Brain microvascular endothelial cell (primary cell): ENCODE measurements around the gene SP100.
A peak's percentile ranks its signal among the peaks of the same experiment; 100 is the strongest.

ENCODE experiments used
- DNase-seq: peaks from one replicate; pipeline ENCODE4 v3.0.0-alpha.2; 2020
- H3K27ac ChIP-seq: fragments of 250-450 bp; sonication (Bioruptor Pico); 2 replicates; pipeline ENCODE4 v1.5.1; 2020; ENCODE audit warnings: mild to moderate bottlenecking, moderate library complexity
- H3K27me3 ChIP-seq: fragments of 250-450 bp; sonication (Bioruptor Pico); replicated peaks from 2 replicates; pipeline ENCODE4 v1.5.1; 2020; ENCODE audit warnings: mild to moderate bottlenecking
- H3K36me3 ChIP-seq: fragments of 250-450 bp; sonication (Bioruptor Pico); replicated peaks from 2 replicates; pipeline ENCODE4 v1.5.1; 2020; ENCODE audit warnings: mild to moderate bottlenecking
- H3K4me3 ChIP-seq: 2 replicates; pipeline ENCODE4 v1.5.1; 2011; ENCODE audit warnings: low read depth, mild to moderate bottlenecking, control low read depth, low read length, moderate library complexity
- CTCF ChIP-seq: IDR thresholded peaks from 2 replicates; pipeline ENCODE4 v1.5.1; 2011; ENCODE audit warnings: low read depth, mild to moderate bottlenecking, moderate library complexity, low read length, control low read depth, inconsistent platforms; ENCODE audit errors: missing control alignments
- in situ Hi-C: cut with HindIII; loops from 2 replicates; pipeline ENCODE4 v1.10.0; 2017; ENCODE audit warnings: low sequenced_read_pairs, low pct_ligation_motif_present

SP100 gene

GRCh38 chr2:230414302-230414701, 1.7 kb upstream of the SP100 start:
- in situ Hi-C loops: no loop called here
- H3K27ac ChIP-seq: no peak overlapping the region

GRCh38 chr2:230417436-230417835, 1.4 kb downstream of the SP100 start:
- H3K27ac ChIP-seq: no peak overlapping the region
- peaks cover 5% of the 10 kb centered on the region for H3K36me3 ChIP-seq
- TF ChIP-seq CTCF: no peak
- no peaks in the 10 kb centered on the region for H3K27me3 ChIP-seq
- in situ Hi-C loops: no loop called here
- H3K4me3 ChIP-seq: peak overlapping the region; percentile 68
- DNase-seq: no peak

More at GRCh38 chr2:230414302-230414701, 1.7 kb upstream of the SP100 start:
- TF ChIP-seq CTCF: no peak
- Histone ChIP-seq H3K27me3 (no peaks in the 10 kb centered on the region), H3K36me3 (no peaks in the 10 kb centered on the region), H3K4me3 (no peak overlapping the region)
- DNase-seq: no peak

- no peak for TF ChIP-seq CTCF
- Histone ChIP-seq H3K36me3 (peaks cover 6% of the 10 kb centered on the region), H3K27me3 (no peaks in the 10 kb centered on the region), H3K4me3 (peak overlapping the region; percentile 68), H3K27ac (peak overlapping the region; percentile 35)
- in situ Hi-C loops: no loop called here
- peak; percentile 67 for DNase-seq
These were observed 2.5 kb downstream of the SP100 start for GRCh38 chr2:230418341-230419016.

- no peak for TF ChIP-seq CTCF
- in situ Hi-C loops: no loop called here
- DNase-seq: no peak
- H3K27ac ChIP-seq: no peak overlapping the region
- H3K27me3 ChIP-seq: no peaks in the 10 kb centered on the region
- no peak overlapping the region for H3K4me3 ChIP-seq
- peaks cover 6% of the 10 kb centered on the region for H3K36me3 ChIP-seq
These were observed 3.2 kb downstream of the SP100 start for GRCh38 chr2:230419181-230419580.

DNA sequence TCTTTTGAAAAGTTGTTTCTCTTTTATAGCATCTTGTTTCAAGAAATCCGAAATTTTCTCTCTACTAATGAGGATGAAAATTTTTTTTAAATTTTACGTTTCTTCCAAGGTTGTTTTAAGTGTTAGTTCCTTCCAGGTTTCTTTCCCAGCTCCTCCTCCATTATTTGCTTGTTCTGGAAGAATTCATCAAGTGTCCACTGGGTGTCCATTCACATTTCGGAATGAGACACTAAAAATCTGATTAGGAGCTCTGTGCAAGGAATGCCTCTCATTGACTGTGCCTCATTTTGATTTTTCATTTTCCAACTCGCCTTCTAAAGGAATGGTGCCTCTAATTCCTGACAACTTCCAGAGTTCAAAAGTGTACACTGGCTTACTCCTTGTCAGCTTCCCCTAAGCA, 6.1 kb downstream of the SP100 start:
- Histone ChIP-seq H3K27ac (no peak overlapping the region), H3K36me3 (peaks cover 6% of the 10 kb centered on the region), H3K4me3 (no peak overlapping the region), H3K27me3 (no peaks in the 10 kb centered on the region)
- TF ChIP-seq CTCF: peak; percentile 35
- in situ Hi-C loops: no loop called here
- no peak for DNase-seq
